GM18873 (cell line): ENCODE data around the gene SCFD2.
"Not testable (repeated sequence)": the region's sequence is repeated elsewhere in the genome, so short reads cannot be mapped to it uniquely, and the experiment has no call there.

Source experiments
- ATAC-seq: cut with Tn5 transposase; IDR thresholded peaks from one replicate; pipeline ENCODE4 v1.9.1; 2021; ENCODE audit warnings: mild to moderate bottlenecking, moderate library complexity, moderate number of reproducible peaks; ENCODE audit not compliant: unreplicated experiment, low FRiP score

The SCFD2 gene

GRCh38 chr4:53064609-53065008 is 301.3 kb downstream of the SCFD2 start:
- no peak for ATAC-seq

DNA sequence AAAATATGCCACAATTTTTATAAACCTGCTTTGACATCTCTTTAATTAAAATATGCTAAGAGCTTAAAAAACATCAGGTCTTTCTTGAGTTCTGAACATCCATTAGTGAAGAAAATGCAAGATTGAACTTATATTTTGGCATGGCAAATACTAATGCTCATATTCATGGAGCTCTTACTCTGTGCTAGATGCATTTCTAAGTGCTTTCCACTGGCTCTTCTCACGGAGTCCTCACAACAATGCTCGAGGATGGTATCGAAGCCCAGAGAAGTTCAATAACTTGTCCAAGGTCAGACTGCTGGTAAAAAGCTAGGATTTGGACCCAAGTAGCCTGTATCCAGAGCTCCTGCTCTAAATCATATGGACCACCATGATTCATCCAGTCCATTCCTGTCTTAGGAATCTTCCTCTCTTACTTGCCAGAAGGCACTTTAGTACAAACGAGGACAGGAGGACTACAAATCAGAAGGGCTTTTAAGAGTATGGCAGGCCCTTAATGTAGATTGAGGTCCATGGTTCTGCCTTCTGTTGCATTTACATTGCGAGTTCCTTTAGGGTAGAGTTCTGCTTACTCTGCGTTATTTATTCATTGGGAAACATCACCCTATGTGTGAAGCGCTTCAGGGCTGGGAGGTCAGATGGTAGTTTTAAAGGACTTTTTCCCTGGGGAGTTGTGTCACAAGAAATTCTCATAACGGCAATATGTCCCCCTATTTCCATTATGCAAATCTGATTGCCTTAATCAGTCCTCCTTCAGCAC is 304.6 kb downstream of the SCFD2 start:
- ATAC-seq: no peak

DNA sequence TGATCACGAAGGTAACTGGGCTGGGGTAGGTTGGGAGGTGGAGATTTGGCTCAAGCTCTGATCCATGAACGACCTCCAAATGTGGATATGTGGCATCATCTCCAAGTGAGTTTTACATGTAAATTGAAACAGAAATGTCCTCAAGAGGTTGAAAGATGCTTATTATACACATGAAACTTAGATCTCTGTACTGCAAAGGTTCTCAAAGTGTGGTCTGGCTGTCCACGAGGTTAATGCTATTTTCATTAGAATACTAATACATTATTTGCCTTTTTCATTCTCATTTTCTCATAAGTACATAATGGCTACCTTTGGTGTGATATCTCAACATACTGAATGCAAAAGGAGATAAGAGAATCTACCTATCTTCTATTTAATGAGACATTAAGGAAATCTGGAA is 305.6 kb downstream of the SCFD2 start:
- ATAC-seq: no peak

DNA sequence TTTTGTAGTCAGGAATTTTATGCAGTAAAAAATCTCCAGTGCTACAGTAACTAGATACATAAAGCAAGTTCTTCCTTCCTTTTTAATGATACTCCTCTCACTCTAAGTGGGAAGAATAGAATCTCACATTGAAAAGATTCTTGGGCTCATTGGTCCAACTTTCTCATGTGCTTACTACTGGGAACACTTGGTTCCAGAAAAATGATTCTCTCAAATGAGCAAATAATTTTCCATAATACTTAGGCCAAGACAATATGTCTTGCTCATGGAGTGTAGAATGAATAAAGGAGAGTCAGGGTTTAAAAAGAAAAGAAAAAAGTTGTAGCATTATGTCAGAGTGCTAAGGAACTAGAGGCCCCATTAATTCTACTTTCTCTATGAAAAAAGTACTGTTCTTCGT is 306.0 kb downstream of the SCFD2 start:
- ATAC-seq: no peak

GRCh38 chr4:53059256-53059655 is 306.6 kb downstream of the SCFD2 start:
- ATAC-seq: no peak

- no peak for ATAC-seq
Measured at GRCh38 chr4:53057679-53058078, 308.2 kb downstream of the SCFD2 start.

GRCh38 chr4:53057108-53057507 is 308.8 kb downstream of the SCFD2 start:
- ATAC-seq: not testable (repeated sequence)

DNA sequence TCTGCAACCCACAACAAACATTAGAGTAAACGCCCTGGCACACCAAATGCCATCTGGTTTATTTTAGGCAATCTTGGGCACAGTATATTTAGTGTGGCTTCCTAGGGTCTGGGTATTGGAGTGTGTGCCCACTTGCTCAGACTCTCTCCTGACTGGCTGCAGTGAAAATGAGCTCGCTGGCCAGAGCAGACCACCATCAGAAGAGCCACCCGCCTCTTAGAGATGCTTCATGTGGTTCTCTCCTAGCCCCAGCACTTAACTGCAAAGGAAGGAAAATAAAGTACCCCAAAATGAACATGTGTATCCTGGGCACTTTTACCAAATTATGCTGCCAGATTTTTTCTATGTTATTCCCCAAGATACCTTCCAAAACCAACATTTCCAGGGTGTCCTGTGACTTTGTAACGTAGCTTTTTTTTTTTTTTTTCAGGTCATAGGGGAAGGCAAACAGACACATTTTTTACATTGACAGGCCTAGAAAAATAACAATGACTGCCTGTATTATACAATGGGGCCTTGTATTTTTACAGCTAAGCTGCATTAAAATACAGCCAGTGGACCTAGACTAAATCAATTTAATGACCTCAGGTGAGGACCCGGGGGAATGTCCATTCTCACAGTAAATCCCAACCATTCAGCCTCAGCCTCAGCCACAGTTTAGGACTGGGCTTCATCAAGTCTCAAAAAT is 310.0 kb downstream of the SCFD2 start:
- ATAC-seq: no peak

DNA sequence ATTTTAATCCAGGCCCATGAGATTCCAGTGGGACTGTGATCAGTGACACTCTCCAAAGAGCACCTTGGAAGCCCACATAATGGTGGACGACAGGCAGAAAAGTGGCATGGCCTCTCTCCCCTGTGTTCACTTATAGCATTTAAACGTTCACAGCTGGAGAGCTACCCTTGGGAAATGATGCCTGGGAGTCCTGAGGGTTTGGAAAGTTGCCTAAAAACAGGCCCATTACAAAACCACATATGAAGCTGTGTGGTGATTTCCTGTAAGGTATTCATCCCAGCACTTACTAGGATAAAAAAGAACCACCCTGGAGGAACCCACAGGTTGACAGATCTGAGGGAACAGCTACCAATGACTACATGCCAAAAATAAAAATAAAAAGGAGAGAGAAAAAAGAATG is 310.6 kb downstream of the SCFD2 start:
- ATAC-seq: no peak

- no peak for ATAC-seq
Measured at GRCh38 chr4:53050361-53050774, 315.5 kb downstream of the SCFD2 start.

DNA sequence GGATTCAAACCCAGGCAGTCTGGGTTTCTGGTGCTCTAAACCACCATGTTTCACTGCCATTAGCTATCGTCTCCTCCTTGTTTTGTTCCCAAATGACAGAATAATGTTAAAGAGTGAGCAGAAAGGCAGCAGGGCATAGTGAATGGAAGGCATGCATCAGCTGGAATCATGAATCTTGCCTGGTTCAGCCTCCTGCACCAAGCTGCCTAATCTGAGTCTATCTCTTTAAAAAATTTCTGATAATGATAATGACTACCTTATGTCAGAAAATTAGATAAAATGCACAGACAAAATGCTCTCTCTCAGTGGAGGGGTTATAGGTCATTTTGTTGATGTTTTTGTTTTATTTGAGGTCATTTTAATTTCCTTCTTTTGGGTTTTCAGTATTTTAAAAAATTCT is 316.3 kb downstream of the SCFD2 start:
- ATAC-seq: no peak

- no peak for ATAC-seq
Measured at GRCh38 chr4:53044651-53044960, 321.3 kb downstream of the SCFD2 start.

DNA sequence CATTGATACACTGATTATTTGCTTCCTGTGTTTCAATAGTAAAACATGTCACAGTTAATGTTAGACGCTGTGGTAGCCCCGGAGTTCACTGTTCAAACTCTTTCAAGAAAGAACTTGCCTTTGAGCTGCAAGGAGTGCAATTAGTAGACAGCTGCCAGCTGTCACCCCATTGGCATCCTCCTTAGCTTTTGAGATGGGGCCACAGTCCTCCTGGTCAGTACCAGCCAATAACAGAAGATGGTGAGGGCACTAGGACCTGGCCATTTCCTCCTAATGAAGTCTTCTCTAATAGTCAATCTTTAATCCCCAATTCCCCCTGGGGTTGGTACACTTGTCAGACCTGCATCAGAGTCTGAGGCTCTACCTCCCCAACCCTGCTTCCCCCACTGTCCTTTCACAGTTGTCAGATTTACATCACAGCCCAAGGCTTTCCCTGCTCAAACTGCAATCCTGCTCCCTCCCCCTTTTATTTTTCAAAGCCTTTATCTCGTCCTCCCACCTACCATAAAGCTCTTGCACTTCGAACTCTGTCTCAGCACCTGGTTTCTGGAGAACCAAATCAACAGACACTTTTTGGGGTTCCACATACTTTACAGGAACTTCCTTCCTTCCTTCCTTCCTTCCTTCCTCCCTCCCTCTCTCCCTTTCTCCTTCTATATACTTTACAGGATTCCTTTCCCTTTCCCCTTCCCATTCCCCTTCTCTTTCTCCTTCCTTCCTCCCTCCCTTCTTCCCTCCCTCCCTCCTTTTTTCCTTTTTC is 321.8 kb downstream of the SCFD2 start:
- ATAC-seq: no peak

- ATAC-seq: no peak
Measured at GRCh38 chr4:53043055-53043454, 322.8 kb downstream of the SCFD2 start.

GRCh38 chr4:53040851-53041250 is 325.0 kb downstream of the SCFD2 start:
- no peak for ATAC-seq

DNA sequence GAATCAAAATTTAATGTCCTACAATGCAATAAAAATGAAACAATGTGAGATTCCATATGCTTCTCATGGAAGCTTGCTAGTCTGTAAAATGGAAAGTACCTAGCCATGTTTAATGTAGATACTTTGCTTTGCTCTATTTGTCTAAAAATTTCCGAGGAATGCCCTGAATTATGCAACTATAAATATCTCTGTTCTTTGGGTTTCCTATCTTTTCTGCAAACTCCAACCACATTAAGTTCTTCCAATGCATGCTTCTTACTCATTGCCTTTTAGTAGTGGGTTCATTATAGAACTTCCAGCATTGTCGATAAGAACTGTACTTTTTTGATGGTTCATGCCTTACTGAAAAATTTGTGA is 325.4 kb downstream of the SCFD2 start:
- no peak for ATAC-seq

DNA sequence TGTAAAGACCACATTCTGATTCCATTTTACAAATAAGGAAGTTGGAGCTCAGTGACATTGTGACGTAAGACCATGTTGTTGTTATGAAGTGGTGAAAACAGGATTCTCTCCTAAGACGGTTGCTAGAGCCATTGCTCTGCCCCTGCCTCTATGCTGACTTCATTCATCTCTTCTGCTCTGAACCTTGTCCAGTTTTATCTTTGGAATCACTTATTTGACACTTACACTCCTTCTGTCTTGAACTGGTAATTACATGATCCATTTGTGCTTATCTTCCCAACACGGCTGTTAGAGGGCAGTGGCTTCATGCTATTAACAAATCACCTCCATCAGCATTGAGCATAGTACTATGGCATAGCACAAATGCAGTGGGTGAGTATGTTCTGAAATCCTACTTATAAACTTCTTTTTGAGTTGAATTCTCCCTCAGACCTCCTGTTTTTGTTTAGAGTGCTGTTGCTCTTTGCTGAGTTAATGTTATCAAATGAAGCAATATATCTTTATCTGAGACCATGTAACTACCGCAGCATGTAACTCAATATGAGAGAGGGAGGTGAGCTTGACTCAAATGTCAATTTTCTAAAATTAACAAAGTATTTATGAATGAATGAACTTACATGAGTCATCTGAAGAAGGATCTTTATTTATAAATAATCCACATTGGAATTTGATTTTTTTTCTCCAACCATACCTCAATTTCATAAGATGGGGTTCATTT is 326.0 kb downstream of the SCFD2 start:
- ATAC-seq: no peak

DNA sequence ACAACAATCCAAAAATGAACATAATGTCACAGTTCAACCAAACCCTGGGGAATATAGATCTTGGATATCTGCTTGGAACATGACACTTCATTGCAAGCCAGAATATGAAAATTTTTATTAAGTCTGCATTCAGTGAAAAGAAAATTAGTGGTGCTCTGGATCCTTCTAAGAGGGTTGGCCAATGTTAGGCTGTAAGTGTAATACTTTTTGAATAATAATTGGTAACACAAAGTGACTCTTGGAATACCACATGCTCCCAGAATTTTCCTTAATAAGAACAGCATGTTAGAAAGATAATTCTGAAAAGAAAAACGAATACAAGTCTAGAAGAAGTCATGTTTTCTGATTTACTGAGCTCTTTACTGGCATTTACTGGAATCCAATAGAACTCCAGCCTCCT is 328.0 kb downstream of the SCFD2 start:
- no peak for ATAC-seq

DNA sequence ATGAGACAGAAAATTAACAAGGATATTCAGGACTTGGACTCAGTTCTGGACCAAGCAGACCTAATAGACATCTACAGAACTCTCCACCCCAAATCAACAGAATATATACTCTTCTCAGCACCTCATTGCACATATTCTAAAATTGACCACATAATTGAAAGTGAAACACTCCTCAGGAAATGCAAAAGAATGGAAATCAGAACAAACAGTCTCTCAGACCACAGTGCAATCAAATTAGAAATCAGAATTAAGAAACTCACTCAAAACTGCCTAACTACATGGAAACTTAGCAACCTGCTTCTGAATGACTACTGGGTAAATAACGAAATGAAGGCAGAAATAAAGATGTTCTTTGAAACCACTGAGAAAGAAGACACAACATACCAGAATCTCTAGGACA is 333.0 kb downstream of the SCFD2 start:
- not testable (repeated sequence) for ATAC-seq

DNA sequence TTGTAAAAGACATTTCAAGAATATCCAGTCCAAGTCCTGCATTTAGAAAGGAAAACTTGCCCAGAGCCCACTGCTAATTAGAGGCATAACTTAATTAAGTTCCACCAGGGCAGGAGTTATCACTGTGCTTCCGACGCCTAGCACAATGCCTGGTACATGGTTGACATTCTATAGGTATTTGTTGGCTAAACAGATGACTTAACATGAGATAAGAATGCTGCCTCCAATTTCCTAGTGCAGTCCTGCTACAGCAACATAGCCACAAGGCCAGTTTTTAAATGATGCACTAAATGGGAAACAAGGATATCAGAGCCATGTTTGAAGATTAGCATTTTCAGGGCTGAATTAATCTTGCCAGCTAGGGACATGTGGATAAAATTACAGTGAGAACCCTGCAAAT is 339.6 kb downstream of the SCFD2 start:
- no peak for ATAC-seq

DNA sequence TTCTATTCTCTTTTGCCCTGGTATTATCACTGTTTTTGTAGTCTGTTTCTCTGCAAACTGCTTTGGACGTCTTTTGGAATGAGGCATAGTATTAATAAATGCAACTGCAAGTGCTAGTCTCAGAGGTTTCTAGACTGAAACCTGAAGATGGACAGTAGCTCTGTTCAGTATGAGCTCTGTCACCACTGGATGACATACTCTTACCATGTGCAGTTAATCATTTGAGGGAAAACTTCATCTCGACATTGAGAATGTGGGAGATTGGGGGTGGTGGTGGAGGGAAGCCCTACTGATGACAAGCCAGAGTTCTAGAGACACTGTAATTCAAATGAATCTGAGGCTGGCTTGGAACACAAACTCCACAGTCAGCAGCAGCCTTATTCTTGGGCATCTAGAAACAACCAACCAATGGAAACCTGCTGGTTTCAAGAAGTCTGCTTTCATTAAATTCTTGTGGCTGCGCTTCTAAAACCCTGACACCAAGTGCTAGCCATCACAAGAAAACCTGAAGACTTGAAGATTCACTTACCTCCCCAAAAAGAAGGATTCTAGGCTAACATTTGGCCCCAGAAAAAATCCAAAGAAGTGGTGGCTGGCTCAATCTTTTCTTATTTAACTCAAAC is 342.1 kb downstream of the SCFD2 start:
- no peak for ATAC-seq
